GM21737 (cell line): ENCODE measurements around the gene SPHK1.
A peak's percentile ranks its signal among the peaks of the same experiment; 100 is the strongest.

ENCODE experiments used
- ATAC-seq: cut with Tn5 transposase; IDR thresholded peaks from one replicate; pipeline ENCODE4 v1.9.1; 2021; ENCODE audit warnings: mild to moderate bottlenecking, moderate library complexity; ENCODE audit not compliant: unreplicated experiment

SPHK1 gene

GRCh38 chr17:76405967-76406647 is 21.7 kb downstream of the SPHK1 start:
- ATAC-seq, result no peak

DNA sequence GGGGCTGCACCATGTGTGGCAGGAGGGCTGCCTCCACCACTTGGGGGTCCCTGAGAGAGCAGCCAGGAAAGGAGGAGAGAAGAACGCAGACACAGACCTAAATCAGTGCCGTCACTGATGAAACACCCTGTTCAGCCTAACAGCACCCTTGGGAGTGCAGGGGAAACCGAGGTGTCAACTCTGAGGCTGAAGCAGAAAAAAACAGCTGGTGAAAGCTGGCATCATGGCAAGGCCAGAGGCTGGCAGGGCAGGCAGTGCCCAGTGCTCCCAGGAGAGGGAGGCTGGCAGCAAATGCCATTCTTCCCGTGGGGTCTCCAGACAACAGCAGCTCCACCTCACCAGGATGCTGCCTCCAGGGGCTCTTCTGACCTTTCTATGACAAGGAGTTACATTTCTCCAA is 23.1 kb downstream of the SPHK1 start:
- no peak for ATAC-seq

DNA sequence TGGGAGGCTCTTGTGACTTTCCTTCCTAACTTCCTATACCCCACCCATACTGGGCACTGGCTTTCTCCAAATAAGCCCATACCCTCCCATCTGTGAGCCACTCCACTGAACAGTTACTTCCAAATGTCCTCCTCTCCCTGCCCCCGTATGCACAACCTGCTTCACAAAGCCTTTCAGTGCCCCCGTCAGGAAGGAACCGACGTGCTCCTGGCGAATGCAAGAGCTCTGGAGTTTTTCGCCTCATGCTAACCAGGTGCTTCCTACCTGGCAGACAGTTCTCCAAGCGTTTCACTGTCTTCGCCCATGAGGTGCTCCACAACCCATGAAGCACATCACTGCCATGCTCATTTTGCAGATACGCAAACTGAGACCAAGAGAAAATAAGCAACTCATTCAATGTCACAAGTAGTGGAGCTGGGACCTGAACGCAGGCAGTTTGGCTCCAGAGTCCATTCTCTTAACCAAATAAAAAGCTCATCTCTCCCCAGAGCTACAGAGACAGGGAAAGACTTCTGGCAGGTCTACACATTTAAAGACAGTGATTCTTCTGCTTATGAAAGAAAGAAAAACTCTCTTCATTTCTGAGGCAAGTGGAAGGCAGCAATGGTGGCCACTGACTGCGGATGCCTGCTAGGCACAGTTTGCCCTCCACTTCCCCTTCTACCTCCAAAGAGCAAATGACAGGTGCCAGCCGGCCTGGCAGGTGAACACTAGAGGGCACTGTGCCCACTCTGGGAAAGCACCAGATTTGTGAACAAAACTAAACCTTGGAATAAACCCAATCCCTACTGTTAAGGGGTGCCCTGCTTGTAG is 23.8 kb downstream of the SPHK1 start:
- peak; percentile 54 for ATAC-seq

DNA sequence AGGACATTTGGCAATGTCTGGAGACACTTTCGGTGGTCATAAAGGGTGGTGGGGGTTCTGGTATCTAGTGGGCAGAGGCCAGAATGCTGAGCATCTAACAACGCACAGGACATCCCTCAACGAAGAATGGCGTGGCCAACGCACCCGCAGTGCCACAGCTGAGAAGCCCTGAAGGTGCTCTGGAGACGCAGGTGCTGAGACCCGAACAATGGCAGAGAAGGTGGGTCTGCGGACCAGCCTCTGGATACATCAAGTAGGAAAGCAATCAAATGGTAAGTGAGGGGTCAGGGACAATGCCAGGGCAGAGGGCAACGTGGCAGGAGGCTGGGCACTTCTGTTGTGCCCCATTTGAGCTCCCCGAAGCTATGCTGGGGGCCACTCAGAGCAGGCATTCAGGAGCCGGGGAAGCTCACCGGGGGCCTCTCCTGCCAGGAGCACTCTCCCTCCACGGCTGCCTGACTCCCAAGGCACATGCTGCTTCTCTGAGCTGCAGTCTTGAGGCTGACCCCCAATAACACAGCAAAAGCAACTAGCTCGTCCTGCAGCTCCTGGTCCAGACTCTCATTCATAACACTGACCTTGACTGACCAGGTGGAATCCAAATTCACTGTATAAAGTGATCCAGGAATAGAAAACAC is 26.0 kb downstream of the SPHK1 start:
- ATAC-seq, result no peak

- ATAC-seq, result no peak
Observed at GRCh38 chr17:76411247-76411646, 26.8 kb downstream of the SPHK1 start.

- ATAC-seq, result no peak
Observed at GRCh38 chr17:76414334-76415295, 30.2 kb downstream of the SPHK1 start.

GRCh38 chr17:76415786-76416185 is 31.4 kb downstream of the SPHK1 start:
- ATAC-seq, result no peak

DNA sequence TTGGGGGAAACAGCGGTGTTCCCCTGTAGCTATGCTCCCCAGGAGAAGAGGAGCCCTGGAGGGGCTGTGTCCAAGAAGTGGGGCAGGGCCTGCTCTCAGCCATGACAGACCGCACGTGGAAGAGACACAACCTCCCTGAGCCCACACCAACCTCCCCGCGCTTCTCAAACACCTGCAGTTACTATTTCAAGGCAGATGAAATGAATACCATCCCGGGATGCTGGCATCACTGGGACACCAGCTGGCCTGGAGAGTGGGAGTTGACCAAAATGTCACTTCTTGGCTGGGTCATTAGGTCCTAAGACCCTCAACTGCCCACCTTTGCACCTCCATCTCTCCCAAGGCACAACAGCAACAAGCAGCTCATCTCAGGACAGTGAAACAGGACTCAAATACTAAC is 32.0 kb downstream of the SPHK1 start:
- ATAC-seq, result no peak

DNA sequence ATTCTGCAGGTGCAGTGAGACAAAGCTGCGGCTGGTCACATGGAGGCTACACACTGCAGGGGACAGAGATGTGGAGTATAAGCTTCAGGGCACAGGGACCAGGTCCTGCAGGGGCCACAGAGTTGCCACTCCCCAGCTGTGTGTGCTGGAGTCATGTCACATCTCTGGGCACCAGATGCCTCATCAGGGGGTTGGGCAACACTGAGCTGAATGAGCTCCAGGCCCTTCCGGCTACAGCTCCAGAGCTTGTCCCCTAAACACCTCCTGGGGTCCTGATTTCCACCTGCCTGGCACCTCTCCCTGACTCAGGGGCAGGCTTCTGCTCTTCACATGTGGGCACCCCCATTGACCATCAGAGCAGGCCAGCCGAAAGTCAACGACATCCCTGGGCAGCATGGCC is 32.5 kb downstream of the SPHK1 start:
- no peak for ATAC-seq

GRCh38 chr17:76417499-76418143 is 33.2 kb downstream of the SPHK1 start:
- no peak for ATAC-seq

DNA sequence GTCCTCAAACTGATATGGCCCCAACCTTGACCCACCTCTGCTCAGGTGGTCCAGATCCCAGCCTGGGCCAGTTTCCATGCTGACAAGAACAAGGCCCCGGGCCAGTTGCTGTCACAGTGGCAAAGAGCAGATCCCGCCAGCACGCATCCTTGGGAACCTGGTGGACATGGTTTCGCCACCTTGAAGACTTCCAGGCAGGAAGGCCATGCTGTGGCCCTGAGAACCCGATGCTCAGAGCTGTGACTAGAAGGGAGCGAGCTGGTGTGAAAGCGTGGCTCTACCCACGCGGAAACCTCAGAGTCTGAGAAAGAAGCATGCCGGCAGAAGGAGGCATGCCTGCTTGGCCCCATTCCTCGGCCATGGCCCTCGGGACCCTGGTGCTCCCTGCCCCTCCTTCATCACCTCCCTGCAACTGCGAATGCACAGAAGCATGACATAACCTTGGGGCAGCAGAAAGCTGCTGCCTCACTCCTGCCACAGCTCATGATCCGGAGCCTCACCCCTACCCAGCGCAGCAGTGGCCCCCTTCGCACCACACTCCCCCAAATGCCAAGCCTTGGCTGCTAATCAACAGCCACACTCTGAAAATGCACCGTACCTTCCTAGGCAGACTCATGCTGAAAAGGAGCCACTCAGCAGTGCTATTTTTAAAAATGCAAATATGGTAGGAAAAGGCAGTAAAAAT is 35.3 kb downstream of the SPHK1 start:
- no peak for ATAC-seq

GRCh38 chr17:76420356-76421043 is 36.1 kb downstream of the SPHK1 start:
- ATAC-seq, result no peak

GRCh38 chr17:76421044-76421407 is 36.6 kb downstream of the SPHK1 start:
- no peak for ATAC-seq

DNA sequence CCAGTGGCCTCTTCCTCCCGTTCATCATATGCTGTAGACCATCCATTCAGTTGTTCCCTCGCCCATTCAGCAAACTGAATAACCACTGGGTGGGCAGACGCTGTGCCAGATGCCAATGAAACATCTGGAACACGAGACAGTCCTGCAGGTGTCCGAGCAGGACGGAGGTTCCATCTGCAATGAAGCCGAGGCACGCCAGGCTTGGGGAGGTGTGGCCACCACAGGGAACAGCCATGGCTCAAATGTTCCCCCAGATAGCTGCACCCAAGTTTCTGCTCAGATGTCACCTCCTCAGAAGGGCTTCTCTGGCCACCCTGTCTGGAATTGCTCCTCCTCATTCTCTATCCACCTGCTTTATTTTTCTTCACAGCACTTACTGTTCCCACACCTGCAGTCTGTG is 38.0 kb downstream of the SPHK1 start:
- ATAC-seq, result no peak

- no peak for ATAC-seq
Observed at GRCh38 chr17:76422860-76423259, 38.5 kb downstream of the SPHK1 start.

- no peak for ATAC-seq
Observed at GRCh38 chr17:76426853-76427252, 42.4 kb downstream of the SPHK1 start.

DNA sequence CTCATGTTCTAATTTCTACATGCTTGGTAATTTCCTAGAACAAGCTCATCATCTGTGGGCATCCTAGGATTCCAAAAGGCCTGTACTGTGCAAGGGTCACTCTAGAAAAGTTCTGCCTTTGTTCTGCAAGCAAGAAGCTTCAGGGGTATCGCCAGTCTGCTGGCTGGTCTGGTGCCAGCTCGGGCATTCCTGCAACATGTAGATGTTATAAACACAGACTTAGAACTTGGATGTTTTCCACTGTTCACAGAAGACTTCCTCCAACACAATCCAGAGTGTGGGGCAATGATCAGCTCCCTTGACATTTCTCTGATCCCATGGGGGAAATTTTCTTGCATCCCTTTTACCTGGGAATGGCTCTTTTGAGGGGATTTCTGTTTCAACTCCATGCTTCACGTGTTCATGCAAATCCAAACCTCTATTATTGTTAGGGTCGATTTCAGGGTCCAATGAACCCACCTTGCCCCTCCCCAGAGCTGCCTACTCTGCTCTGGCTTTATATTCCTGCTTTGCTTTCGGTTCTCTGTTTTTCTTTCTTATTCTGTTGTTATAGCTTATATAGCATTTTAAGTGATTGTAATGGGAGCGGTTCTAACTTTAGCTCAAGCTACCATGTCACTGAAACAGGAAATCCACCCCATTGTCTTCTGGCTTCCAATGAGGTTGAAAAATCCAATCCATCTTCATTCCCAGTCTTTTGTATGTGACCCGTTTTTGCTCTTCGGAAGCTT is 43.3 kb downstream of the SPHK1 start:
- ATAC-seq, result no peak

DNA sequence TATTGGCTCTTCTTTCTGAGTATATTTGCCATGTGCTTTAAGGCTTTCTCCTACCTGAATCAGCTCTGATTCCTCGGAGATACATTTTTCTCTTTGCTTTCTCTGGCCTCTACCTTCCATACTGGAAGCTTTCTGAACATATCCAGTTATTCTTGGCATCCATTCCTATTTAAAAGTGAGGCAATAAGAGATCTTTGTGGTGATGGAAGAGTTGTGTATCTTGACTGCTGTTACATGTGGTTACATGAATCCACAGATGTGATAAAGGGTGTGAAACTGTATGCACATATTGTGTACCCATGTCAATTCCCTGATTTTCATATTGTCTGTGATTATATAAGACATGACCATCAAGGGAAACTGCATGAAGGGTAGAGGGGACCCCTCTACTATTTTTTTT is 44.1 kb downstream of the SPHK1 start:
- ATAC-seq, result no peak

DNA sequence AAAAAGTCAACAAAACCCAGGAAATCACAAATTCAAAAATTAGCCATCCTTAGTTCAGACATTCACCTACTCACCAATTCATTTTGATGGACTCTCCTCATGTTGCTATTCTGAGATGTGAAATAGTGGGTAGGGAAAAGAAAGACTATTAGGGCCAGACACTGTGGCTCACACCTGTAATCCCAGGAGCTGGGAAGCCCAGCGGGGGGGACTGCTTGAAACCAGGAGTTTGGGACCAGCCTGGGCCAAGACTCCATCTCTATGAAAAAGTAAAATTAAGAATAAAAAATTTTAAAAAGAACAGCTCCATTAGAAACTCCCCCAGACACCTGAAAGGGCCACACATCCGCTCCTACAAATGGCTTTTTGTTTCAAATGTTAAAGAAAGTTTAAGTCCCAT is 47.1 kb downstream of the SPHK1 start:
- no peak for ATAC-seq
